ENCODE results near the gene C20orf144. TPM values are rescaled to one million over a fixed set of nuclear protein-coding genes. Genes with fewer than 3 reads are reported as not detected.

The C20orf144 gene
- total RNA-seq, 1 donor from 2014 or later: not detected

- H3K4me1 ChIP-seq: no peaks in the 10 kb centered on the region
- H3K27me3 ChIP-seq: no peaks in the 10 kb centered on the region
- no peak overlapping the region for H3K27ac ChIP-seq
- DNase-seq (ENCODE audit: low spot score in 2 of 2): no peak
- H3K36me3 ChIP-seq: peaks cover 21 to 51% of the 10 kb centered on the region in 2 donors
- no peak for TF ChIP-seq CTCF (IDR thresholded peaks at IDR 0.05)
- intact Hi-C loops (cut with DNase I): no loop called here
- H3K4me3 ChIP-seq: no peak overlapping the region
- H3K9me3 ChIP-seq: no peaks in the 10 kb centered on the region
Observed at GRCh38 chr20:33709398-33709797, 47.3 kb downstream of the C20orf144 start.

DNA sequence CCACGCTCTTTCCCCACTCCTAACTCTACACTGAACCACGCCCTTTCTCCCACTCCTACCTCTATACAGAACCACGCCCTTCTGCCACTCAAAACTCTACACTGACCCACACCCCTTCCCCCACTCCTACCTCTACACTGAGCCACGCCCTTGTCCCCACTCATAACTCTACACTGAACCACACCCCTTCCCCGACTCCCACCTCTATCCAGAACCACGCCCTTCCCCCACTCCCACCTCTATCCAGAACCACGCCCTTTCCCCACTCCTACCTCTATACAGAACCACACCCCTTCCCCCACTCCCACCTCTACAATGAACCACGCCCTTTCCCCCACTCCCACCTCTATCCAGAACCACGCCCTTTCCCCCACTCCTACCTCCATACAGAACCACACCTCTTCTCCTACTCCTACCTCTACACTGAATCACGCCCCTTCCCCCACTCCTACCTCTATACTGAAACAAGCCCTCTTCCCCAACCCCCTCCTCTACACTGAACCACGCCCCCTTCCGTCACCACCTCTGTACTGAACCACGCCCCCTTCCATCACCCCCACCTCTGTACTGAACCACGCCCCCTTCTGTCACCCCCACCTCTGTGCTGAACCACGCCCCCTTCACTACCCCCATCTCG lies 47.9 kb downstream of the C20orf144 start:
- H3K9me3 ChIP-seq: no peaks in the 10 kb centered on the region
- H3K4me3 ChIP-seq: no peak overlapping the region
- no peak for TF ChIP-seq CTCF (IDR thresholded peaks at IDR 0.05)
- DNase-seq (ENCODE audit: low spot score in 2 of 2): no peak
- H3K36me3 ChIP-seq: peaks cover 25 to 56% of the 10 kb centered on the region in 2 donors
- intact Hi-C loops (cut with DNase I): no loop called here
- no peaks in the 10 kb centered on the region for H3K4me1 ChIP-seq
- no peak overlapping the region for H3K27ac ChIP-seq
- H3K27me3 ChIP-seq: no peaks in the 10 kb centered on the region

- Histone ChIP-seq H3K27me3 (no peaks in the 10 kb centered on the region), H3K36me3 (peaks cover 25 to 55% of the 10 kb centered on the region in 2 donors), H3K27ac (no peak overlapping the region), H3K9me3 (no peaks in the 10 kb centered on the region), H3K4me1 (no peaks in the 10 kb centered on the region), H3K4me3 (no peak overlapping the region)
- DNase-seq (ENCODE audit: low spot score in 2 of 2): no peak
- no peak for TF ChIP-seq CTCF (IDR thresholded peaks at IDR 0.05)
- intact Hi-C loops (cut with DNase I): no loop called here
Observed at GRCh38 chr20:33710681-33711445, 48.7 kb downstream of the C20orf144 start.

GRCh38 chr20:33711446-33711738 lies 49.3 kb downstream of the C20orf144 start:
- Histone ChIP-seq H3K9me3 (no peaks in the 10 kb centered on the region), H3K36me3 (peaks cover 25 to 50% of the 10 kb centered on the region in 2 donors), H3K27ac (no peak overlapping the region), H3K27me3 (no peaks in the 10 kb centered on the region), H3K4me3 (no peak overlapping the region), H3K4me1 (no peaks in the 10 kb centered on the region)
- DNase-seq (ENCODE audit: low spot score in 2 of 2): no peak
- no peak for TF ChIP-seq CTCF (IDR thresholded peaks at IDR 0.05)
- intact Hi-C loops (cut with DNase I): no loop called here

Other genes with a start within 250 kb of the C20orf144 start
- 108 TPM for gene SNTA1, start 218.6 kb upstream of the C20orf144 start, total RNA-seq
- 22.4 TPM for gene CBFA2T2, start 172.2 kb upstream of the C20orf144 start, total RNA-seq
- gene ACTL10, start 4.6 kb downstream of the C20orf144 start, total RNA-seq: 26.3 TPM
- 21.3 TPM for gene NECAB3, start 12.1 kb downstream of the C20orf144 start, total RNA-seq
- 0.53 TPM for gene E2F1, start 24.1 kb downstream of the C20orf144 start, total RNA-seq
- 38.0 TPM for gene PXMP4, start 58.0 kb downstream of the C20orf144 start, total RNA-seq
- 4.5 TPM for gene ZNF341, start 69.7 kb downstream of the C20orf144 start, total RNA-seq
- 42.8 TPM for gene CHMP4B, start 149.0 kb downstream of the C20orf144 start, total RNA-seq